ENCODE measurements around the gene CCDC179.

DNA sequence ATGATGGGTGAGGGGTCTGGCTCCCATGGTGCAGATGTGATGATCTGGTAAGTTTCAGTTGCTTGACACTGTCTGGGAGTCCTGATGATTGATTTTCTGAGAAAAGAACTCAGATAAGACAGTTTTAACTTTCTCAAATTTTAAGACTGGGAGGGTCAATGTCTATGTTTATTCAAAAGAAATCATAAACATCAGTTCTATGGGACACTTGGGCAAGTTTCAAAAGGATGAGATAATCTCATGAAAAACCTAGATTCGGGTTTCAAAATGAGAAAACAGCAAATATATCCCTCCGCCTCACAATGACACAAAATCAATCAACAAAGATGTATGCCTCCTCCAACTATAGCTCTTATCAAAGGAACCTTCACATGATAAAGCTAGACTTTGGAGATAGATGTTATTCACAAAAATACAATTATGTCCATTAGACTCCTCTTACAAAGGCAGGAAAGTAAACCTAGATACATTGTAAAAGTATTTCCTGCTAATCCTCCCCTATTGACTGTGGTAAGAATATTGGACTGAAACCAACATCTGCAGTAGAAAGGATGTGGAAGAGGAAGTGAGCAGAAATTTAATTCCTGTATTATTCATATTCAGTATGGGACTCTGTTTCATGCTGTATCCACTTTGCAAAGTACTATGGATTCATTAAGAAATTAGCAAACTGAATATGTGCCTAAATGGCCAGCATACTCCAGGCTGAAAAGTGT is 52.3 kb downstream of the CCDC179 start:
- TF ChIP-seq, protein P1, sequence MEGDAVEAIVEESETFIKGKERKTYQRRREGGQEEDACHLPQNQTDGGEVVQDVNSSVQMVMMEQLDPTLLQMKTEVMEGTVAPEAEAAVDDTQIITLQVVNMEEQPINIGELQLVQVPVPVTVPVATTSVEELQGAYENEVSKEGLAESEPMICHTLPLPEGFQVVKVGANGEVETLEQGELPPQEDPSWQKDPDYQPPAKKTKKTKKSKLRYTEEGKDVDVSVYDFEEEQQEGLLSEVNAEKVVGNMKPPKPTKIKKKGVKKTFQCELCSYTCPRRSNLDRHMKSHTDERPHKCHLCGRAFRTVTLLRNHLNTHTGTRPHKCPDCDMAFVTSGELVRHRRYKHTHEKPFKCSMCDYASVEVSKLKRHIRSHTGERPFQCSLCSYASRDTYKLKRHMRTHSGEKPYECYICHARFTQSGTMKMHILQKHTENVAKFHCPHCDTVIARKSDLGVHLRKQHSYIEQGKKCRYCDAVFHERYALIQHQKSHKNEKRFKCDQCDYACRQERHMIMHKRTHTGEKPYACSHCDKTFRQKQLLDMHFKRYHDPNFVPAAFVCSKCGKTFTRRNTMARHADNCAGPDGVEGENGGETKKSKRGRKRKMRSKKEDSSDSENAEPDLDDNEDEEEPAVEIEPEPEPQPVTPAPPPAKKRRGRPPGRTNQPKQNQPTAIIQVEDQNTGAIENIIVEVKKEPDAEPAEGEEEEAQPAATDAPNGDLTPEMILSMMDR (IDR thresholded peaks at IDR 0.05) = no peak
- TF ChIP-seq POLR2AphosphoS5 (IDR thresholded peaks at IDR 0.05) = no peak

Data from breast epithelium (tissue), 3 donors.